HG03442 (cell line): ENCODE measurements around the gene CYBRD1.
A peak's percentile ranks its signal among the peaks of the same experiment; 100 is the strongest.
"Not testable (repeated sequence)": the region's sequence is repeated elsewhere in the genome, so short reads cannot be mapped to it uniquely, and the experiment has no call there.

ENCODE experiments used
- ATAC-seq: cut with Tn5 transposase; IDR thresholded peaks from one replicate; pipeline ENCODE4 v1.9.1; 2021; ENCODE audit warnings: mild to moderate bottlenecking, moderate library complexity; ENCODE audit not compliant: unreplicated experiment

CYBRD1 gene

DNA sequence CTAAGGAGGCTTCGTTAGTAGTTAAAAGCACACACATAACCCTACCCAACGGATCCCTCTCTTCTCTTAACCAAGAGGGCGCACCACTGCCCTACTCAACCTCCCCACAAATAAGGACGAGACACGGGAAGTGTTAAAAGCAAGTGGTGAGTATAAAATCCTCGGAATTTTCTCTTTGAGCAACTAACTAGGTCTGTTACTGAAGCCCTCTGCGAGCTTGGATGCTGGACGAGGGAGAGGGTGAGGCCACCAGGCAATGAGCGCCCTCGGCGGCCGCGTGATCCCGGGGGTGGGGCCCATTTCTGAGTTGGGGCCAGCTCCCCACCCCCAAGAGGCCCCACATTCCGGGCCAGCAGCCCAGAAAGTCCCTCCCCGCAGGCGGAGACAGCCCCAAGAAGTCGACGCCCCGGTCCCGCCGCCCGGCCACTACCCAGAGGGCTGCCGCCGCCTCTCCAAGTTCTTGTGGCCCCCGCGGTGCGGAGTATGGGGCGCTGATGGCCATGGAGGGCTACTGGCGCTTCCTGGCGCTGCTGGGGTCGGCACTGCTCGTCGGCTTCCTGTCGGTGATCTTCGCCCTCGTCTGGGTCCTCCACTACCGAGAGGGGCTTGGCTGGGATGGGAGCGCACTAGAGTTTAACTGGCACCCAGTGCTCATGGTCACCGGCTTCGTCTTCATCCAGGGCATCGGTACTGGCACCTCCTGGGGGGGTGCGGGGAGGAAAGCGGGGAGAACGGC is at the start of gene CYBRD1:
Gene CYBRD1 (plus strand): TSS at position 423 of the 736 bp plus-strand sequence. CDS start 72 bp downstream, at position 495.
- peak; percentile 59 for ATAC-seq

GRCh38 chr2:171475979-171476378 is 46.3 kb upstream of the CYBRD1 start:
- no peak for ATAC-seq

DNA sequence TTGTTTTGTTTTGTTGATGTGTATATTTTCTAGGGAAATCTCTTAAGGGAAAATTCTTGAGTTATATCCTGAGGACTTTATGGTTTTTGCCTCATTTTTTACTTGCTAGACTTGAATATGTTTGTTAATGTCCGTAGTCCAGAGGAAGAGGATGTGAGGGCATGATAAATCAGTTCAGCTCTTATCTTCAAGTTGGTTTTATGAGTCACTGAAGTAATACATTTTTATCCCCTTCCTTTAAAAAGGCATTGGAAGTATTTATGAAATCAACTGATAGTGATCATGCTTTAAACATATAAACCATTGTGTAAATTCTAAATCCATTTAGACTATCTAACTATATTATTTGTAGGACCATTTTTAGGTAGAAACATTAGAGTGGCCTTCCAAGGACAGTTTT is 43.9 kb upstream of the CYBRD1 start:
- ATAC-seq, result no peak

GRCh38 chr2:171479154-171479814 is 43.0 kb upstream of the CYBRD1 start:
- ATAC-seq, result peak; percentile 76

DNA sequence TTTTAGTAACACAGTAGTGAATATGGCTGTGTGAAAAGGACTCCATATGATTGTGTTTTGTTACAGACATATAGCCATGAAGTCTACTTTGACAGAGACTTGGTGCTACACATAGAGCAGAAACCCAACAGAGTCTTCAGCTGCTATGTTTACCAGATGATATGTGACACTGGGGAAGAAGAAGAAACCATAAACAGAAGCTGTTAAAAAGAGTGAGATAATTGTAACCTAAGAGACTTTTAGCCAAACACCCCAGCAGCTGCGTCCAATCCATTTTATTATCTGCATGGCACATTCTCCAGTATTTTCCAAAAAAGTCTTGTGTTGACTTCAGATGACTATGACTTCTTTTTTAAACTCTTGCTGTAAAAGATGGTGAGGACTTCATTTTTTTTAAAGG is 41.4 kb upstream of the CYBRD1 start:
- ATAC-seq, result no peak

- ATAC-seq, result no peak
These were observed 40.0 kb upstream of the CYBRD1 start for GRCh38 chr2:171482308-171482707.

- ATAC-seq, result no peak
These were observed 39.4 kb upstream of the CYBRD1 start for GRCh38 chr2:171482877-171483276.

- no peak for ATAC-seq
These were observed 38.5 kb upstream of the CYBRD1 start for GRCh38 chr2:171483793-171484192.

GRCh38 chr2:171485116-171485515 is 37.2 kb upstream of the CYBRD1 start:
- ATAC-seq, result no peak

GRCh38 chr2:171487201-171487600 is 35.1 kb upstream of the CYBRD1 start:
- no peak for ATAC-seq

GRCh38 chr2:171487803-171488259 is 34.4 kb upstream of the CYBRD1 start:
- ATAC-seq, result no peak

GRCh38 chr2:171490577-171490976 is 31.7 kb upstream of the CYBRD1 start:
- ATAC-seq, result no peak

DNA sequence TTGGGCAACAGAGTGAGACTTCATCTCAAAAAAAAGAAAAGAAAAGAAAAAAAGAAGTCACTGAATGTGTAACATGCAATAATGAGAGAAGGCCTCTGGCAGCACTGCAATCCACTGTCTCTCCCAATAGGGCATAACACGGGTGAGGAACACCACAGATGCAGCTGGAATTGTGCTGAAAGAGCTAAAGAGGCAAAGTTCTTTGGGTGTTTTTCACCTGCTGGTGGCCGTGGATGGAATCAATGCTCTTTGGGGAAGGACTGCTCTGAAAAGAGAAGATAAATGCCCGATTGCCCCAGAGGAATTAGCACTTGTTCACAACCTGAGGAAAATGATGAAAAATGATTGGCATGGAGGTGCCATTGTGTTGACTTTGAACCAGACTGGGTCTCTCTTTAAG is 31.0 kb upstream of the CYBRD1 start:
- no peak for ATAC-seq

GRCh38 chr2:171492664-171493063 is 29.6 kb upstream of the CYBRD1 start:
- ATAC-seq, result no peak

DNA sequence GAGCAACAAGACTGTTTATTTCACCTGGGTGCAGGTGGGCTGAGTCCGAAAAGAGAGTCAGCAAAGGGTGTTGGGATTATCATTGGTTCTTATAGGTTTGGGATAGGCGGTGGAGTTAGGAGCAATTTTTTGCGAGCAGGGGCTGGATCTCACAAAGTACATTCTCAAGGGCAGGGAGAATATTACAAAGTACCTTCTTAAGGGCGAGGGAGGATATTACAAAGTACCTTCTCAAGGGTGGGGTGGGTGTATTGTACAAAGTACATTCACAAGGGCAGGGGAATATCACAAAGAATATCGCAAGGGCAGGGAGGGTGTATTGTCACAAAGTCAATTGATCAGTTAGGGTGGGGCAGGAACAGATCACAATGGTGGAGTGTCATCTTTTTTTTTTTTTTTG is 24.6 kb upstream of the CYBRD1 start:
- not testable (repeated sequence) for ATAC-seq

DNA sequence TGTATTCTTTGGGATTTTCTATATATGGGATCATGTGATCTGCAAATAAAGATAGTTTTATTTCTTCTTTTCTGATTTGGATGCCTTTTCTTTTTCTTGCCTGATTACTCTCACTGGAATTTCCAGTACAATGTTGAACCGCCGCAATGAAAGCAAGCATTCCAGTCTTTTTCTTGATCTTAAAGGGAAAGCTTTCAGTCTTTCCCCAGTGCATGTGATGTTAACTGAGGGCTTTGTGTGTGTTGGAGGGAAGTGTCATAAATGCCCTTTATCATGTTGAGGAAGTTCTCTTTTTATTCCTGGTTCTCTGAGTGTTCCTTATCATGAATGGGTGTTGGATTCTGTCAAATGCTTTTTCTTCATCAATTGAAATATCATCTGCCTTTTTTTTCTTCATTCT is 16.9 kb upstream of the CYBRD1 start:
- ATAC-seq, result no peak

GRCh38 chr2:171509945-171510731 is 12.1 kb upstream of the CYBRD1 start:
- peak; percentile 80 for ATAC-seq

DNA sequence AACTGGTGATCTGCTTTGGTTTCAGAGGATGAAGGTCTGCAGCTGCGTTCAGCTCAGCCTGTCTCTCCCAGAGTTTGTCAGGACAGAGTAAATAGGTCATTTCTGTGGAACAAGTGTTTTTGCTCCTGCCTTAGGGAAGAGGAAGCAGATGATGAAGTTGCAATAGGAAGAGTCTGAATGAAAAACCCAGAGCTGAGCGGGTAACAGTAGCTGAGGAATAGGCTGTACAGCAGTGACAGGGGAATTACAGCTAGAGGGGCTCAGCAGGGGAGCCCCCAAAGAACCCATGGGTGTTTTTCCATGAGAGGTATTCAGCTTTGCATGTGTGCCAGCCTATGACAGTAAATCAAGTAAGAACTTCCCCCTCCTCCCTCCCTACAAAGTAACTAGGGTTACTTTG is 10.3 kb upstream of the CYBRD1 start:
- ATAC-seq, result no peak

DNA sequence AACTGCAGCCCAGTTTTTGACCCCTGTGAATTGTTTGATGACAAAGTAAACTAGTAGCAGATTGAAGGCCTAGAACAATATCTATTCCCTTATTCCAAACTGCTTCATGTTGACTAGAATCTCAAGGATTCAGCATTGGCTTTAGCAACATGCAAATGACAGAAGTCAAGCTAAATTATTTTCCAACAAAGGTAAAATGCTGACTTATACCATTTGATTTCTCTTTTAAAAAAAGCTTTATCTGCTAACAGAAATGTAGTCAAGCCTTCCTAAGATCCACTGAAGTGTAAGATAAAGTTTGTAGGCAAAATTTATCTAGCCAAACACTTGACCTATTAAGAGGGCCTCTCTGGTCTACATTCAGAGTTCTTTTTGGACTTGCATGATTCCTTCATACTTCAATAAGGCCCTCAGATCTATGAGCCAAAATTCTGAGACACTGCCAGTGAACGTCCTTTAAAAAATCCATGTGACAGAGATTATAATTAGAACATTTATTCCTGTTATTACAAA is 9.5 kb upstream of the CYBRD1 start:
- no peak for ATAC-seq

DNA sequence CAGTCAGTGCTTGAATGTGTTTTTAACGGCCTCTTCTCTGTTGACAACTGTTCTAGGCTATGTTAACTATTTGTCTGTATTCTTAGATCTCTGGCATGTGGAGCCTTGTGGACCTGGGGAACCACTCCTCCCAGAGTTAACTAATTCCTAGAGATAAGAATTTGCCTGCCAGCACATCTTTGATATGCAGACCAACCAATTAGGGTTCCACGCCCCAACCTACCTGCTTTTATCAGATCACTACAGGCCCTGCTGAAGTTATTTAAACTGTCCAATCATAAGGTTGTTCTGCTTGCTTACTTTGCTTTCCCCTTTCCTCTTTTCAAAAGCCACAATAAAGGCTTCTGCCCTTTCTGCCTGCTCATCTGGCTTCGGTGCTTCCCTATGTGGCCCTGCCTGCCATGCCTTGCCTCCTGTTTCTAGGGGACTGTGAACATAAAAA is 8.5 kb upstream of the CYBRD1 start:
- ATAC-seq, result peak; percentile 39

GRCh38 chr2:171514908-171515582 is 7.2 kb upstream of the CYBRD1 start:
- ATAC-seq, result no peak
